ENCODE data around the gene DBT.
"Not testable (repeated sequence)": the region's sequence is repeated elsewhere in the genome, so short reads cannot be mapped to it uniquely, and the experiment has no call there.

DNA sequence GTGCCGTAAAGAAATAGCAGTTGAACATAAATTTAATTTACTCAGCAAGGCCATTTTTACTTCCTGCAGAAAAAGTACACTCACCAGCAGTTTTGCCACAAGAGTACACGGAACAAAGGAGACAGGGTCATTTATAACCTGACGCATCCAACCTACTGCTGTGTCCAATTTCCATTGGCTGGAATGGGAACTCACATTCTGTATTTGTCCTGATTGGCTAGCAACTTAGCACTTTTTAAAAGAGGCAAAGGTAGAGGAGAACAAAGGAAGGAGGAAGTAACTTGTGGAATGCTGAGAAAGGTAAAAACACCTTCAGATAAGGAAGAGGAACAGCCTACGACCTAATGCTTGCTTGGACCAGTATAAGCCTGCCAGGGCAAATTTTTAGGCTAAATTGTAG, 16.1 kb downstream of the DBT start:
- not testable (repeated sequence) for TF ChIP-seq CTCF, POLR2A (IDR thresholded peaks at IDR 0.05)

Data from right lobe of liver (tissue), 4 donors.